Measurements from ENCODE around the gene HAND1.
A peak's percentile ranks its signal among the peaks of the same experiment; 100 is the strongest.

Gene HAND1

GRCh38 chr5:154449786-154450185 lies 28.2 kb downstream of the HAND1 start:
- peak; percentile 73 for DNase-seq

GRCh38 chr5:154447089-154447725 lies 30.8 kb downstream of the HAND1 start:
- no peak for DNase-seq

GRCh38 chr5:154446195-154447088 lies 31.6 kb downstream of the HAND1 start:
- DNase-seq: peak; percentile 45

- DNase-seq: peak; percentile 90
These were observed 32.4 kb downstream of the HAND1 start, which contains the start of gene SAP30L for GRCh38 chr5:154445422-154446194. SAP30L (plus strand) TSS chr5:154445997; CDS start chr5:154446605, 608 bp downstream.

- no peak for DNase-seq
These were observed 33.2 kb downstream of the HAND1 start for GRCh38 chr5:154444556-154445421.

GRCh38 chr5:154442801-154443200 lies 35.2 kb downstream of the HAND1 start:
- no peak for DNase-seq

GRCh38 chr5:154440540-154440939 lies 37.5 kb downstream of the HAND1 start:
- DNase-seq: no peak

GRCh38 chr5:154437281-154437965 lies 40.6 kb downstream of the HAND1 start:
- DNase-seq: no peak

GRCh38 chr5:154435226-154435625 lies 42.8 kb downstream of the HAND1 start:
- no peak for DNase-seq

GRCh38 chr5:154430961-154431630 lies 46.9 kb downstream of the HAND1 start:
- no peak for DNase-seq

GRCh38 chr5:154430466-154430865 lies 47.6 kb downstream of the HAND1 start:
- no peak for DNase-seq

- DNase-seq: no peak
These were observed 48.7 kb downstream of the HAND1 start for GRCh38 chr5:154429341-154429740.

- no peak for DNase-seq
These were observed 49.8 kb downstream of the HAND1 start for GRCh38 chr5:154428208-154428607.
